Activated T-helper 2 cell treated with anti-CD3 and anti-CD28 coated beads, Interferon-gamma antibody, Interleukin-2, Interleukin-4, amounts not matched to agents 10 μg/mL and 5 μg/mL and 100 μg/mL, durations not matched to agents 14 hours and 24 hours and 36 hours (primary cell): ENCODE data around the gene TIGAR. TPM values are rescaled to one million over a fixed set of nuclear protein-coding genes. Genes with fewer than 3 reads are reported as not detected.

Experiments
- DNase-seq: peaks from one replicate; pipeline ENCODE4 v3.0.0; 2021; ENCODE audit warnings: low spot score
- H3K27ac Mint-ChIP-seq: one replicate; pipeline ENCODE4 v1.8.0; 2021; ENCODE audit warnings: mixed read lengths
- H3K27me3 Mint-ChIP-seq: one replicate; pipeline ENCODE4 v1.8.0; 2021; ENCODE audit warnings: low read depth, mixed read lengths
- H3K36me3 Mint-ChIP-seq: one replicate; pipeline ENCODE4 v1.8.0; 2021; ENCODE audit warnings: low read depth, mixed read lengths
- H3K4me1 Mint-ChIP-seq: one replicate; pipeline ENCODE4 v1.8.0; 2021; ENCODE audit warnings: low read depth, mixed read lengths
- H3K4me3 Mint-ChIP-seq: one replicate; pipeline ENCODE4 v1.8.0; 2021; ENCODE audit warnings: low read depth, mild to moderate bottlenecking, moderate library complexity, mixed read lengths
- H3K9me3 Mint-ChIP-seq: one replicate; pipeline ENCODE4 v1.8.0; 2021; ENCODE audit warnings: mixed read lengths
- intact Hi-C: fragments of 100-400 bp; cut with micrococcal nuclease; formaldehyde crosslinking; loops from one replicate; pipeline ENCODE4 v1.15.1; 2023
- total RNA-seq: library from RNA; stranded (reverse); gene quantifications from 2 replicates; pipeline ENCODE4 v1.2.3, GENCODE V29; 2022

Gene TIGAR
- total RNA-seq, 1 donor from 2014 or later, result 8.7 TPM

DNA sequence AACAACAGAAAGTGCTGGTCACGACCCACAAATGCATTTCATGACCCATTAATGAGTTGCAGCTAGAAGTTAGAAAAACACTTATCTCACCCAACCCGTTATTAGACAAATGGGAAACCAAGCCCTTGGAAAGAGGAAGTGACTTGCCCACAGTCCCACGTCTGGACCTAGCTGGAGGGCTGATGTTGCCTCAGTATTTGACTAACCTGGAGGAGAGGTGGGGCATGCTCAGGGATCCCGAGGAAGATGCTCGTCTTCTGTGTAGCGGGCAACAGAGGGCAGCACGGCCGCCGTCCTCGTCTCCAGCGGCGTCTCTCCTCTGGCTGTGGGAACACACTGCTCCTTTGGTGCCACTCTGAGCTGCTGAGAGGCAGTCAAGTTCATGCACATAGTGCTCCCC is 34.8 kb upstream of the TIGAR start:
- peaks cover 97% of the 10 kb centered on the region for H3K36me3 Mint-ChIP-seq
- DNase-seq, result no peak
- no peaks in the 10 kb centered on the region for H3K9me3 Mint-ChIP-seq
- H3K4me1 Mint-ChIP-seq, result peaks cover 64% of the 10 kb centered on the region
- intact Hi-C loops, result no loop called here
- H3K4me3 Mint-ChIP-seq, result no peak overlapping the region
- no peaks in the 10 kb centered on the region for H3K27me3 Mint-ChIP-seq
- peak overlapping the region; percentile 48 for H3K27ac Mint-ChIP-seq

DNA sequence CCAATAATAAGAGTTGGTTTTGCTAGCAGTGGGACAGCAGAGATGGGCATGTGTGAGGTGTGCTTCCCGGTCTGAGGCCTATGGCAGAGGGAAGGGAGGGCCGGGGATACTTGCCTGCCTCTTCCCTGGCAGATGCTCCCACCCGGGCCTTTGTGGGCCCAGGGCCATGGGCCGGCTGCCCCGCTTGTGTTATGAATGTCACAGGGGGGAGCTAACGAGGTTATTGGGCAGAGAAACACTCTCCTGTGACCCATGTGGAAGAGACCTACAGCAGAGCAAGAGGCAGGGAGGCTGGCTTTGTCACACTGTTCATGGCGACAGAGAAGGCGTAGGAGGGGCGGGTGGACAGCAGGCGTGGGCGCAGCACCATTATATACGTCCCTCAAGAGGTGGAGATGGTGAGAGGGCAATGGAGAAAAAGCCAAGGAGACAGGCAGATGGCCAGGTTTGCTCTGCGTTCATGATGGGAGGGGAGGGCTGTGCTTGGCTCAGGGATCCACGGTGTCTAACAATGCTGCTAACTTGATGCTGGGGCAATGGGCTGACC is 34.2 kb upstream of the TIGAR start:
- peaks cover 68% of the 10 kb centered on the region for H3K4me1 Mint-ChIP-seq
- no peaks in the 10 kb centered on the region for H3K9me3 Mint-ChIP-seq
- H3K27ac Mint-ChIP-seq, result peak overlapping the region; percentile 48
- no peak overlapping the region for H3K4me3 Mint-ChIP-seq
- DNase-seq, result no peak
- peaks cover 97% of the 10 kb centered on the region for H3K36me3 Mint-ChIP-seq
- intact Hi-C loops, result no loop called here
- no peaks in the 10 kb centered on the region for H3K27me3 Mint-ChIP-seq

DNA sequence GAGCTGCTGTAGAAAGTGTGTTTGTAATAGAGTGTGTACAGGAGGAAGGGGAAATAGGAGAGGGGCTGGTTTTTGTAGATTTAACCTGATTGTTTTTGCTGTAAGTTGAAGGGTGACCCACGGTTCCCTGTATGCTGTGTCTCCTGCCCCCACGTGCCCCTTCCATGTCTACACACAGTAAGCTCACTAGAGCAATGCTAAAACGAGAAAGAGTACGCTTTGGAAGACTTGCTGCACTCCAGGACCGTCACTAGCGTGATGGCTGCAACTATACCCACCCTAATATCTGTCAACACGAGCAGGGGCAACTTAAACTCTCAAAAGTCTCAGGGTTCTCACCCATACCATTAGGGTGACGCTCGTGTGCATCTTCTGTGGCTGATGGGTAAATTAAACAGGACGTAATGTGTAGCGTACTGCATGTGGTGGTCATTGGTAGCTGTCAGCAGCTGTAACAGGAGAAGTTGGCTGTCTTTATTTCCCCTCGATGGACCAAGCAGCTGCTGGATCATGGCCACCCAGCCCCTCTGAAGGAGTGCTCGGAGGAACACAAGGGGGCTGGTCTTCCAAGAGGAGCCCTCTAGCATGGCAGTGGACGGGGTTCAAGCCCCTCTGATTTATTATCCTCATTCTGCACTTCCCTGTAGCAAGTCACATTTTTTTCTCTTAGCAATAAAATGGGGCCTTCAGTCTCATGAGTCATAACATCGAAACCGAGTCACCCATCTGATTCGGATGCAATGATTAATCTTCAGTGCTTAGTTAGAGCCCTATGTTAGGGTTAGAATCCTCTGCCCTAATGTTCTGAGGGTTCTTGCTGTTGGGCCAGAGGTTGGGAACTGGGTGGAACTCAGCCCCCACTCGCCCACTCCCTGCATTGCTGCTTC is 33.4 kb upstream of the TIGAR start:
- Mint-ChIP-seq H3K9me3 (no peaks in the 10 kb centered on the region), H3K36me3 (peaks cover 97% of the 10 kb centered on the region), H3K27ac (peak overlapping the region; percentile 64), H3K4me3 (no peak overlapping the region), H3K4me1 (peaks cover 71% of the 10 kb centered on the region), H3K27me3 (no peaks in the 10 kb centered on the region)
- intact Hi-C loops, result no loop called here
- no peak for DNase-seq

DNA sequence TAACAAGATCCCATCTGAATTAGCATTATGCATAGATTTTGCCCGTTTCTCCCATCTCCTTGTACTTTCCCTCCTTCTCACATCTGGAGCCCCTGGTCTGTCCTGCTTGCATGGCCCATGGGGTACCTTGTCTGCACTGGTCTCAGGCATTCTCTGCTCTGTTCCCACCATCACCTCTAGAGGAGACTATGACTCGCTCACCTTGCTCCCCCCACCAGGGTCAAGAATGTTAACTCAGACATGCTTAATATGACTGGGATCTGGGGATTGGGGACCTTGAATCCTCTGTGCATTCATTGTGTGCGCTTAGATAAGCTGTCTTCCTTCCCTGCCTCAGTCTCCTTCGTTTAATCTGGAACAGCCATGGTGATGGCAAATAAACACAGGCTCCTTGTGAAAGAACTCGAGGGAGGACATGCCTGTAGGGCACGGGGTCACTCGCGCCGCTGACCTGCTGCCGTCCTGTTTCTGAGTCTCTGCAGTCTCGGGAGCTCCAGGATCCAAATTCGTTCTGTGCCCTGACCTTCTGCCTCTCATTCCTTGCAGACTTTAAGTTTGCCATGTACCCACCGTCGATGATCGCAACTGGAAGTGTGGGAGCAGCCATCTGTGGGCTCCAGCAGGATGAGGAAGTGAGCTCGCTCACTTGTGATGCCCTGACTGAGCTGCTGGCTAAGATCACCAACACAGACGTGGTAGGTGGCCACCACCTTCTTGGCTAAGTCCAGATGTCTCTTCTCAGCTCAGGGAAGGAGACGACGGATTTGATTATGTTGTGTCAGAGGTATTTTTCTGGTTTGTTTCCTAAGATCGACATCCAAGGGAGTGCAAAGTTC is 32.5 kb upstream of the TIGAR start:
- no peaks in the 10 kb centered on the region for H3K27me3 Mint-ChIP-seq
- no peak for DNase-seq
- no peaks in the 10 kb centered on the region for H3K9me3 Mint-ChIP-seq
- H3K4me3 Mint-ChIP-seq, result peak overlapping the region; percentile 10
- H3K36me3 Mint-ChIP-seq, result peaks cover 97% of the 10 kb centered on the region
- H3K4me1 Mint-ChIP-seq, result peaks cover 76% of the 10 kb centered on the region
- peak overlapping the region; percentile 67 for H3K27ac Mint-ChIP-seq
- intact Hi-C loops, result no loop called here

DNA sequence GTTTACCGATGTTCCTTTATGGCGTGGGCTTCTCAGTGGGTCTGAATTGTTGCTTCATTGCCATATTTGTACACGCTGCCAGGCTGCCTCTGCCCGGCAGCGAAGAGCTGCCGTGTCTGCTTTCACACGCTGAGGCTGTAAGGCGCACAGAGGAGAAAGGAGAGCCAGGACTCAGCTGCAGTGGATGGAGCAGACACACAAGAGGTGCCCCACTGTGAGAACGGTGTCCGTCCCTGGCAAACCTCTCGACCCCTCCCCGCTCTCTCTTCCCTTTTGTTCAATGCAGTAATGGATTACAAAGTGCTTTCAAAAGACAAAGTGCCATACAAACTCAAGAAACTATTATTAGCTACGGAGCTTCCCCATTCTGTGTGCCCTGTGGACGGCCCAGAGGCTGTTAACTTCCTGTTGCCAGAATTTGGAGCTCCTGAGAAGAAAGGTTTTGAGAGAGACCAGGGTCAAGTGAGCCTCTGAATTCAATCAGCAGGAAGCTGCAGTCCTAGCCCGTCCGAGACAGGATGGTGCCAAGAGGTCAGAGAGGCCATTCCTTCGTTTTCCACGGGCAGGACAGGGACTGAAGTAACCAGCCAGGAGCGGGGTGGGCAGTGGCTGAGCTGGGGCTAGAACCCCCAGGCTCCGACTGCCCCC is 31.7 kb upstream of the TIGAR start:
- peak overlapping the region; percentile 19 for H3K27ac Mint-ChIP-seq
- H3K4me1 Mint-ChIP-seq, result peaks cover 75% of the 10 kb centered on the region
- no peaks in the 10 kb centered on the region for H3K27me3 Mint-ChIP-seq
- H3K36me3 Mint-ChIP-seq, result peaks cover 96% of the 10 kb centered on the region
- H3K9me3 Mint-ChIP-seq, result no peaks in the 10 kb centered on the region
- H3K4me3 Mint-ChIP-seq, result no peak overlapping the region
- DNase-seq, result no peak
- intact Hi-C loops, result no loop called here

DNA sequence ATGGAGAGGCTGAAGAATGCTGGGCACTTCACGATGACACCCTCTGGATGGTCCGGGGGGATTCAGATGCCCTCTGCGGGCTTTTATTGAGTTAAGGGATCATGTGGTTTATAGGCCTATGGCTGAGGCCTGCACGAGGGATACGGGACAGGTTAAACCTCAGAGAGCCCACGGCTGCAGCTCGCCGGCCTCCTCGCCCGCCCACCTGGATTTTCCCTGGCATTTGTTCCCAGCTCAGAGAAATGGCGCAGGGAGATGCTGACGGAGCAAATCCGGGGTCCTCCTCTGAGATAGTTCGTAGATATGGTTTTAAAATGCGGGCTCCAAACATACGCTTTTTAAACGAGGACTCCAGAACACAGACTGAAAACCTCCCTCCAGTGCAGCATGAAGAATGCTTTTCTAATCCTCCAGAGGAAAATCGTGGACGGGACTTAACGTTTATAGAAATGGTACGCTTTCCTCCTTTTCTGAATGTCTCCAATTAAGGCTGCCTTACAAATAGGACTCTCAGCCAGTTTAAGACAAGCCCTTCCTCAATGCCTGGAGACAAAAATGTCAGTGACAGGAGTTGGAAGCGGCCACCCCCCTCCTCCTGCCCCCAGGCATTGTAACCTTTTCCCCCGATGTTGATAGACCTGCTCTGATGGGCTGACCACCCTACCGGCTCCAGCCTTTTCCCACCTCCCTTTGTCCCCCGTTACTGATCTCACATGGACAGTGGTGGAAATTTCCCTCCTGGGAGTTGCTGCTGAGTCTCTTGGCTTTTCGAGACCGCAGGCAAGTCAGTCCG is 30.8 kb upstream of the TIGAR start:
- H3K9me3 Mint-ChIP-seq, result no peaks in the 10 kb centered on the region

DNA sequence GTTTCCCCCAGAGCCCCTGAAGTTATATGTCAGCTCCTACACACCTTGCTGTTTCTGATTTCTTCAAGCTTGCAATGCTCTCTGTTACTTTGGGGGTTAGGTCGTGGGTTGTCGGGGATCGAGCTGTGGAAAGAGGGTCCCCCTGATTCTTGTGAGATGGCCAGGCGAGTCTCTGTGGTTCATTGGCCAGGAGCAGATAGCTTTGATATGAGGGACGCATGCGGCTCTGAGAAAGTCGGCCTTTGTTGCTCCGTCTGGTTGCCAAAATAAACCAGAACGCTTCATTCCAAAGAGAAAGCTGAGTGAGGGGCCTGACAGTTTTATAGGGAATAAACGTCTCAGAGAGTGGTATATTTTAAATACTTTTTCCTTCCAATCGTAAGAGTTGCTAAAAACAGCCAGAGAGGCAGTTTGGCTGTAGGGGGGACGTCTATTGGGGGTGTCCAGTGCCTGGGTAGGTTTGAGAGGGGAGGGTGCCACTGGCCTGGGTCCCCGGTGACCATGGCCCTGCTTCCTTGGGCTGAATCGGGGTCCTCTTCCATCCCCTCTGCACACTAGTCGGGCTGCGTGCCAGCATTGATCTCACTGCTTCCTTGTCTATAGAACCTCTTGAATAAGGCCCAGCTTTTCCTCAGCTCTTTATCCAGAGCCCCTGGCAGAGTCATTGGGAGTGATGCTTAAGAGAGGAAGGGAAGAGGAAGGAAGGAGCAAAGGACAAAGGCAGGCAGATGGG is 28.5 kb upstream of the TIGAR start:
- peak overlapping the region; percentile 91 for H3K27ac Mint-ChIP-seq
- peaks cover 65% of the 10 kb centered on the region for H3K4me1 Mint-ChIP-seq
- H3K36me3 Mint-ChIP-seq, result peaks cover 96% of the 10 kb centered on the region
- H3K27me3 Mint-ChIP-seq, result no peaks in the 10 kb centered on the region
- DNase-seq, result no peak
- no peaks in the 10 kb centered on the region for H3K9me3 Mint-ChIP-seq
- H3K4me3 Mint-ChIP-seq, result no peak overlapping the region
- intact Hi-C loops, result no loop called here

More for the DNA sequence above, 30.8 kb upstream of the TIGAR start:
- H3K27ac Mint-ChIP-seq, result peak overlapping the region; percentile 45
- intact Hi-C loops, result no loop called here
- peaks cover 98% of the 10 kb centered on the region for H3K36me3 Mint-ChIP-seq
- no peak for DNase-seq
- H3K4me3 Mint-ChIP-seq, result no peak overlapping the region
- no peaks in the 10 kb centered on the region for H3K27me3 Mint-ChIP-seq
- peaks cover 78% of the 10 kb centered on the region for H3K4me1 Mint-ChIP-seq

DNA sequence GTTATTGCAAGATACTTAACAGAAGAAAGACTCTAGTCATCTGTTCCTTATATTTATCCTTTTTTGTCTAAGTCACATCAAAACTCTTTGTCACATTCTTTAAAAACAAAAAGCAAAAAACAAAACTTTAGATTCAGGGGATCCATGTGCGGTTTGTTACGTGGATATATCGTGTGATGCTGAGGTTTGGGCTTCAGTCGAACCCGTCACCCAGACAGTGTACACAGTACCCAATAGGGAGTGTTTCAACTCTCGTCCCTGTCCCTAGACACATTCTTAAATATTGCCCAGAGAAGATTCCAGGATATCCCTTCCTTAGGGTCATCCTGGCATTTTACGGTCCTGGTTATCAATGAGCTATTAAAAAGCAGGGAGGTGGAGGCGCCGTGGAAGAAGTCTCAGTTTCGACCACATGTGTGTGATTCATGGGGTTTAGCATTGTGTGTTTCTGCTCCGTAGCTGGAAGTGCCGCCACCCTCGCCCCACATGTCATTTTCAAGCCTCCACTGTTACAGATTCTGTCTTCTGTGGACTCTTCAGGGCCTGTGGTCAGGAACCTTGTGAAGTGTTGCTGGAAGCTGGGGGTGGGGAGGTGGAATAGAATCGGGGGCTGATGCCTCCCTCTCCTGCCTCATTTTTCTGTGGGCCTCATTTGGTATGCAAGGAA is 27.6 kb upstream of the TIGAR start:
- peak overlapping the region; percentile 91 for H3K27ac Mint-ChIP-seq
- H3K4me3 Mint-ChIP-seq, result peak overlapping the region; percentile 67
- no peak for DNase-seq
- peaks cover 96% of the 10 kb centered on the region for H3K36me3 Mint-ChIP-seq
- H3K4me1 Mint-ChIP-seq, result peaks cover 56% of the 10 kb centered on the region
- no peaks in the 10 kb centered on the region for H3K27me3 Mint-ChIP-seq
- intact Hi-C loops, result no loop called here
- H3K9me3 Mint-ChIP-seq, result no peaks in the 10 kb centered on the region

DNA sequence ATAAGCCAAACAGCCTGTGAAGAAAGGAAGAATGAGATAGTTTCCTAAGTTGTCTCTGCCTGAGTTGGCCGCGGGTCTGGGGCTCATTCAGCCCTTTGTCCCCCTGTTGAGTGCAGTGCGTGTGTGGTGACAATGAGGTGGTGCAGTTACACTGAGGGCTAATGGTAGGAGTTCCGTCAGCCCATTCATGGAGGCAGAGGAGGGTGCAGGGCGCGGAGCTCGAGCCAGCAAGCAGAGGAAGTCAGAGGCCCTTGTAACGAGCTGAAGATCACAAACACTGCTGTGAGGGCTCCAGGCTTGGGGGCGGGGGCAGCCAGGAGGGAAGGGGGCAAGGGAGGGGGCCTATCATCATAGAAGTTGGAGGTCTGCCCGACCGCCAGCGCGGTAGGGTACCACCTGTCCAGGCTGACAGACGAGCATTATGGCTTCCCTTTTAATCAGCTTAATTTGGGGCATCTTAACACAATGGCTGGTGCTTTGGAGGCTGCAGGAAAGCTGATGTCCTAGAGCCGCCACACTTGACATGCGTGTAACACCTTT is 27.0 kb upstream of the TIGAR start:
- peaks cover 51% of the 10 kb centered on the region for H3K4me1 Mint-ChIP-seq
- H3K4me3 Mint-ChIP-seq, result peak overlapping the region; percentile 67
- H3K27me3 Mint-ChIP-seq, result no peaks in the 10 kb centered on the region
- DNase-seq, result no peak
- intact Hi-C loops, result no loop called here
- H3K9me3 Mint-ChIP-seq, result no peaks in the 10 kb centered on the region
- H3K36me3 Mint-ChIP-seq, result peaks cover 95% of the 10 kb centered on the region
- peak overlapping the region; percentile 91 for H3K27ac Mint-ChIP-seq

DNA sequence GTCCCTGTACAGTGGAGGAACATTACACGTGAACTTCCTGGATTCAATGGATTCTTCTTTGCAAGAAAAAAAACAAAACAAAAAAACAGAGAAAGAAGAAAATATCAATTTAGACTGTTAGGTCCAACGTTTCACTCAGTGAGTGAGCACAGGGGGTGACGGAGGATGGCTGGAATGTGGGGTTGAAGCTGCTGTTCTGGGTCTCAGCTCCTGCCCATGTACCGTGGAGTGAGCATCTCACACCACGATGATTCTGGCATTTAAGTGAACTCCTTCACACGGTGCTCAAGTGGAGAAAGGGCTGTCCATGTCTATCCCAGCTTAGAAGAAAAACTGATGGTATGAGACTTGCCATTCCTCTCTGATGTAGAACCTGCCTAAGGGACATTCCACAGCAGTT is 24.3 kb upstream of the TIGAR start:
- DNase-seq, result no peak
- H3K9me3 Mint-ChIP-seq, result no peaks in the 10 kb centered on the region
- intact Hi-C loops, result no loop called here
- H3K27ac Mint-ChIP-seq, result peak overlapping the region; percentile 31
- no peak overlapping the region for H3K4me3 Mint-ChIP-seq
- no peaks in the 10 kb centered on the region for H3K27me3 Mint-ChIP-seq
- peaks cover 95% of the 10 kb centered on the region for H3K36me3 Mint-ChIP-seq
- H3K4me1 Mint-ChIP-seq, result peaks cover 35% of the 10 kb centered on the region

DNA sequence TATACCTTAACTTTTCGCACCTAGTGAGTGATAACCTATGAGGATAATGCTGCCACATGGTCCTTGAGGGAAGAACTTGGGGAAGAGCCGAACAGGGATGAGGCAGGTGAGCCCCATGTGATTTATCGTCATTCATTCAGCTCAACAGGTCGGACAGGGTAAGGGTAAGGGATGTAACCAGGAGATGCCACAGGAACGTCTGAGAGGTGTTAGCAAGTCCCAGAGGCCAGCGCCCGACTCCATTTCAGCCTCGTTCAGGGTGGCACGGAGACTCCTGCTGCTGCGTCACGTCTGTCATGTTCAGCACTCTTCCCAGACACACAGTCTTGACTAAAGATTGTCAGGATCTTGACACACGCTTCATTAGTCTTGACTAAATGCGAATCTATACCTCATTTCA is 23.4 kb upstream of the TIGAR start:
- H3K4me1 Mint-ChIP-seq, result peaks cover 30% of the 10 kb centered on the region
- peaks cover 95% of the 10 kb centered on the region for H3K36me3 Mint-ChIP-seq
- no peak for DNase-seq
- intact Hi-C loops, result no loop called here
- H3K4me3 Mint-ChIP-seq, result no peak overlapping the region
- H3K27me3 Mint-ChIP-seq, result no peaks in the 10 kb centered on the region
- no peaks in the 10 kb centered on the region for H3K9me3 Mint-ChIP-seq
- no peak overlapping the region for H3K27ac Mint-ChIP-seq
